ENCODE data around the gene MESD.

MESD gene

GRCh38 chr15:80989518-80990478, at the start of gene MESD:
Gene MESD, minus strand, starts transcription at chr15:80989819. Its CDS starts 28 bp downstream, at chr15:80989791.
- DNase-seq (ENCODE audit: low read depth), result peak; percentile 97
- no peak for TF ChIP-seq CTCF (IDR thresholded peaks at IDR 0.05; ENCODE audit: insufficient read depth, low read depth, low read length, missing control alignments)

GRCh38 chr15:81038975-81039607, 49.5 kb upstream of the MESD start:
- peak; percentile 85 for DNase-seq (ENCODE audit: low read depth)
- TF ChIP-seq CTCF (IDR thresholded peaks at IDR 0.05; ENCODE audit: insufficient read depth, low read depth, low read length, missing control alignments), result no peak
- no peak overlapping the region for H3K4me3 ChIP-seq (ENCODE audit: low read length)

More at GRCh38 chr15:80989518-80990478, at the start of gene MESD:
- peak within 1 kb of the TSS; percentile 99 for H3K4me3 ChIP-seq (ENCODE audit: low read length)

GRCh38 chr15:81037952-81038743, 48.5 kb upstream of the MESD start:
- no peak for TF ChIP-seq CTCF (IDR thresholded peaks at IDR 0.05; ENCODE audit: insufficient read depth, low read depth, low read length, missing control alignments)
- DNase-seq (ENCODE audit: low read depth), result no peak
- H3K4me3 ChIP-seq (ENCODE audit: low read length), result no peak overlapping the region

GRCh38 chr15:81033508-81033907, 43.9 kb upstream of the MESD start:
- H3K4me3 ChIP-seq (ENCODE audit: low read length), result no peak overlapping the region
- no peak for DNase-seq (ENCODE audit: low read depth)
- no peak for TF ChIP-seq CTCF (IDR thresholded peaks at IDR 0.05; ENCODE audit: insufficient read depth, low read depth, low read length, missing control alignments)

GRCh38 chr15:81032818-81033217, 43.2 kb upstream of the MESD start:
- no peak for TF ChIP-seq CTCF (IDR thresholded peaks at IDR 0.05; ENCODE audit: insufficient read depth, low read depth, low read length, missing control alignments)
- no peak overlapping the region for H3K4me3 ChIP-seq (ENCODE audit: low read length)
- no peak for DNase-seq (ENCODE audit: low read depth)

GRCh38 chr15:81032355-81032754, 42.7 kb upstream of the MESD start:
- no peak overlapping the region for H3K4me3 ChIP-seq (ENCODE audit: low read length)
- no peak for DNase-seq (ENCODE audit: low read depth)
- TF ChIP-seq CTCF (IDR thresholded peaks at IDR 0.05; ENCODE audit: insufficient read depth, low read depth, low read length, missing control alignments), result no peak
